DMS153 treated with DMSO at 0.1 percent for 48 hours (cell line): ENCODE measurements around the gene BCAN.
"Not testable (repeated sequence)": the region's sequence is repeated elsewhere in the genome, so short reads cannot be mapped to it uniquely, and the experiment has no call there.

Source experiments
- DNase-seq: peaks from one replicate; lab custom pipeline; 2025; ENCODE audit not compliant: unreplicated experiment; lab: John Stamatoyannopoulos, UW

BCAN gene, protein sequence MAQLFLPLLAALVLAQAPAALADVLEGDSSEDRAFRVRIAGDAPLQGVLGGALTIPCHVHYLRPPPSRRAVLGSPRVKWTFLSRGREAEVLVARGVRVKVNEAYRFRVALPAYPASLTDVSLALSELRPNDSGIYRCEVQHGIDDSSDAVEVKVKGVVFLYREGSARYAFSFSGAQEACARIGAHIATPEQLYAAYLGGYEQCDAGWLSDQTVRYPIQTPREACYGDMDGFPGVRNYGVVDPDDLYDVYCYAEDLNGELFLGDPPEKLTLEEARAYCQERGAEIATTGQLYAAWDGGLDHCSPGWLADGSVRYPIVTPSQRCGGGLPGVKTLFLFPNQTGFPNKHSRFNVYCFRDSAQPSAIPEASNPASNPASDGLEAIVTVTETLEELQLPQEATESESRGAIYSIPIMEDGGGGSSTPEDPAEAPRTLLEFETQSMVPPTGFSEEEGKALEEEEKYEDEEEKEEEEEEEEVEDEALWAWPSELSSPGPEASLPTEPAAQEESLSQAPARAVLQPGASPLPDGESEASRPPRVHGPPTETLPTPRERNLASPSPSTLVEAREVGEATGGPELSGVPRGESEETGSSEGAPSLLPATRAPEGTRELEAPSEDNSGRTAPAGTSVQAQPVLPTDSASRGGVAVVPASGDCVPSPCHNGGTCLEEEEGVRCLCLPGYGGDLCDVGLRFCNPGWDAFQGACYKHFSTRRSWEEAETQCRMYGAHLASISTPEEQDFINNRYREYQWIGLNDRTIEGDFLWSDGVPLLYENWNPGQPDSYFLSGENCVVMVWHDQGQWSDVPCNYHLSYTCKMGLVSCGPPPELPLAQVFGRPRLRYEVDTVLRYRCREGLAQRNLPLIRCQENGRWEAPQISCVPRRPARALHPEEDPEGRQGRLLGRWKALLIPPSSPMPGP

DNA sequence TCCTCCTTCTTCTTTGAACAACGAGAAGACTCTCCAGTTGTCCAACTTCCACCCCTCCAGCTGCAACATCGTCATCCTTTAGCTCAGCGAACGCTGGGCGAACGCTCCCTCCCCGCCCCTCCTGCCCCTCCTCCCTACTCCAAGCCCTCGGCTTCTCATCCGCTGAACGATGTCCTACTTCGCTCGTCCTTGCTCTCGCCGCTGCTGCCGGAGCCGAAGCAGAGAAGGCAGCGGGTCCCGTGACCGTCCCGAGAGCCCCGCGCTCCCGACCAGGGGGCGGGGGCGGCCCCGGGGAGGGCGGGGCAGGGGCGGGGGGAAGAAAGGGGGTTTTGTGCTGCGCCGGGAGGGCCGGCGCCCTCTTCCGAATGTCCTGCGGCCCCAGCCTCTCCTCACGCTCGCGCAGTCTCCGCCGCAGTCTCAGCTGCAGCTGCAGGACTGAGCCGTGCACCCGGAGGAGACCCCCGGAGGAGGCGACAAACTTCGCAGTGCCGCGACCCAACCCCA is at the start of gene BCAN:
Gene BCAN (plus strand): TSS at position 357 of the 504 bp plus-strand sequence. CDS start 3,938 bp downstream, outside the sequence.
- no peak for DNase-seq

GRCh38 chr1:156592158-156592909 is 49.6 kb upstream of the BCAN start:
- DNase-seq = no peak

DNA sequence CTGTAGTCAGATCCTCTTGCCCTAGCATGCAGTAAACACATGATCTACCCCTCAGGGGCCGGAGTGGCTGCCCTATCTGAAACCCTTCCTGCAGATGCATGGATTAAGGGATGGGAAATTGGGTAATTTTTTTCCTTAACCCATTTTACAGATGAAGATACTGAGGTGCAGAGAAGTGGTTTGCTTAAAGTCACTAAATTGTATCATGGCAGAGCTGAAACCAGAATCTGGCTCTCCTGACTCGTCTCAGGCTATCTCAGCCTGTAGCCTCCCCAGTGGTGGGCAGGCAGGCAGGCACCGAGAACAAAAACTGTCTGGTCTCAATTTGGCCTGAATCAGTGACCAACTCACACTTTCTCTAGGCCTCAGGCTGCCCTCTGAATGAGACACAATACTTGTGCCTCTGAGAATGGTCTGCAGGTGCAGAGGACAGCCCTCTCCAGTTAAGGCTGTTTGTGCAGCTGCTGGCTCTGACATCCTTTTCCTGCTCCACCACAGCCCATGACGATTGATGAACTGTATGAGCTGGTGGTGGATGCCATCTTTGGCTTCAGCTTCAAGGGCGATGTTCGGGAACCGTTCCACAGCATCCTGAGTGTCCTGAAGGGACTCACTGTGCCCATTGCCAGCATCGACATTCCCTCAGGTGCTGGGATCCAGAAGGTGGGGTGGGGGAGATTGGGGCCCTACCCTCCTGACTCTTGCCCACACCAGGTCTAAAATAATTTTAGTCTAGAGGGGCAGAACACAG is 48.8 kb upstream of the BCAN start:
- DNase-seq = no peak

GRCh38 chr1:156593661-156593989 is 48.3 kb upstream of the BCAN start:
- no peak for DNase-seq

- no peak for DNase-seq
These were observed 47.7 kb upstream of the BCAN start for GRCh38 chr1:156594190-156594589.

DNA sequence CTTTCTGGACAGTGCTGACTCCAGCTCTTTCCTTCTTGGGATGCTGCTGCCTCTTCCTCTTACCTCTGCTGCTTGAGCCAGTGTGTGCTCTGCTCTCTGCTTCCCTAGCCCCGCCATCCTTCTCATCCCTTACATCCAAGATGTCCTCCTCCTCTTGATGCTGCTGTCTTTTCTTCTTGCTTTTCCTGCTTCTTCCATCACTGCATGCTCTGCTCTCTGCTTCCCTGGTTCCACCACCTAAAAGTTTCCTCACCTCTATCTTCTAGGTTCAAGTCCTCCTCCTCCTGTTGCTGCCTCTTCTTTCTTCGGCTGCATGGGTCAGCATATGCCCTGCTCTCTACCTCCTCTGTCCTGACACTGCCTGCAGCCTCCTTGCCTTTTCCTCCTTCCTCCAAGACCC is 46.9 kb upstream of the BCAN start:
- DNase-seq = no peak

DNA sequence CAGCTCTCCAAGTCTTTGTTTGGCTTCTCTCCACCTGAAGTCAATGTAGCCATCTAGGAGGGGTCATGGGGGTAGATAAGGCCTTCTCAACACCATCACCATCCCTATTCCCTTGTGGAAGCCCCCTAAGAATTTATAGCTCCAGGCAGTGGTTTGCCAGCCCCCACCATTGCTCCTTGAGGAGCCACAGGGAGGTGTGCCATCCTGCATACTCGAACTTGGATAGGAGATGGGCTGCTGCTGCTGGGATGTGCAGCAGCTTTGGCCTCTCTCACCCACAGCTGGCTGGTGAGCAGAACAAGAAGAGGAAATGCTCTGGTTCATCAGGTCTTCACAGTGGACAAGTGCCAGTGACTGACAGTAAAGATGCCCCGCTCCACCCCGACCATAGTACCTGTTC is 45.5 kb upstream of the BCAN start:
- DNase-seq = no peak

- no peak for DNase-seq
These were observed 43.8 kb upstream of the BCAN start for GRCh38 chr1:156598125-156598524.

DNA sequence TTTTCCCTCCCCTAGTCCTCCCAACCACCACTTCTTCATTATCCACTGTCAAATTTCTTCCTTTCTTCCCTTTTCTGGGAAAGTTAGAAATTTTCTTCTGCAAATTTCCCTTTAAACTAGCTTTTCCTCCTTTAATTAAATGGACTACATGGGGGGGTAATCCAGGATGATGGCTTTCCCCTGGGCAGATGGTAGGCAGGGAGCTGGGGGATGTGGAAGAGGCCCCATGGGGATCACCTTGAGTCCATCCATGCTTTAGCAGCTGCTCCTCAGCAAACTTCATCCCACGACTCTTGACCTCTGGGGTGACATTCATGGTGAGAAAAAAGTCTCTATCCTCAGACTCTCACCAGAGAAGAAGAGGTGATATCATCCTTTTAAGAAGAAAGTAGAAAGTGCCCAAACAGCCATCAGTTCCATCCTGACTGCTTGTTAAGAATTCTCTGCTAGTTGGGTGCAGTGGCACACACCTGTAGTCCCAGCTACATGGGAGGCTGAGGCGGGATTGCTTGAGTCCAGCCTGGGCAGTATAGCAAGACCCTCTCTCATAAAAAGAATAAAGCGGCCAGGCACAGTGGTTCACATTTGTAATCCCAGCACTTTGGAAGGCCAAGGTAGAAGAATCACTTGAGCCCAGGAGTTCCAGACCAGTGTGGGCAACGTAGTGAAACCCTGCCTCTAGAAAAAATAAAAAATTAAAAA is 43.0 kb upstream of the BCAN start:
- DNase-seq = no peak

GRCh38 chr1:156599811-156600210 is 42.1 kb upstream of the BCAN start:
- DNase-seq = no peak

GRCh38 chr1:156600733-156601121 is 41.2 kb upstream of the BCAN start:
- DNase-seq = no peak

DNA sequence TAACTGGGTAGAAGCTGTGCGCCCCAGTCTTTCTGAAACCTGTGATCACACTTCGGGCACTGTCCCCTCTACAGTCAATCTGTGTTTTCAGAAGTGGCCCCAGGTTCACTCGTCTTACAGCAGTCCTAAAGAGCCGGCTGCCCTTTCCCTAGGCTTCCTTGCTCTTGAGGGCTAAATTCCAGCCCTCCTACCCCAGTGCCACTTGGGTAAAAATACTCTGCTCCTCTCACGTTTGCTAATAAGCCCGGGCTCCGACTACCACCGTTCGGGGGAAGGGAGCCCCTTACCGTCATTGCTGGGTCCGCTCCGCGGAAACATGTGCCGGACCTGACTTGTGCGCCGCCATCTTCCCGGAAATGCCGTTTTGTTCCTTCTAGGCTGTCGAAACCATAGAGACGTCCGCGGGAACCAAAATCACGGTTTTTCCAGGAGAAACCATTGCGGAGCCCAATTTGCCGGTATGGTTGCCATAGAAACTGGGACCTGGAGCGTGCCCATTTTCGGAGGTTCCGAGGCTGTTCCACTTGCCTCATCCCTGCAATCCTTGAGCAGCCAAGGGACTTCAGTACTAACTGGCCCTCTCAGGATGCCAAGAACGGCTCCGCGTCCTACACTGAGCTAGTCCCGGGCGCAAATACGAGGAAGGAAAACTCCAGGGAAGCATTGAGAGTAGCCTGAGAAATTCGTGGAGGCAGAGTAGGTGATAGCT is 40.6 kb upstream of the BCAN start, which contains the start of gene GPATCH4:
Gene GPATCH4 (minus strand): TSS at position 358 of the 709 bp plus-strand sequence.
- DNase-seq = peak; percentile 89

DNA sequence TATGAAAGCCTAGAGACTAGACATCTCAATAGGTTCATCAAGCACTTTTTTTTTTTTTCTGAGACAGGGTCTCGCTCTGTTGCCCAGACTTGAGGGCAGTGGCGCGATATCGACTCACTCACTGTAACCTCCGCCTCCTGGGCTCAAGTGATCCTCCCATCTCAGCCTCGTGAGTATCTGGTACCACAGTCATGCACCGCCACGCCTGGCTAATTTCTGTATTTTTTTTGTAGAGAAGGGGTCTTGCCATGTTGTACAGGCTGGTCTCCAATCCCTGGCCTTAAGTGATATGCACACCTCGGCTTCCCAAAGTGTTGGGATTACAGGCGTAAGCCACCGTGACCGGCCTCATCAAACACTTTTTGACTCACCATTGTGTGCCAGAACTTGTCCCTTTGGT is 40.0 kb upstream of the BCAN start:
- no peak for DNase-seq

GRCh38 chr1:156602557-156602993 is 39.3 kb upstream of the BCAN start:
- no peak for DNase-seq

GRCh38 chr1:156607344-156607743 is 34.6 kb upstream of the BCAN start:
- DNase-seq = not testable (repeated sequence)

- DNase-seq = peak; percentile 92
These were observed 33.8 kb upstream of the BCAN start for GRCh38 chr1:156608036-156608674.

DNA sequence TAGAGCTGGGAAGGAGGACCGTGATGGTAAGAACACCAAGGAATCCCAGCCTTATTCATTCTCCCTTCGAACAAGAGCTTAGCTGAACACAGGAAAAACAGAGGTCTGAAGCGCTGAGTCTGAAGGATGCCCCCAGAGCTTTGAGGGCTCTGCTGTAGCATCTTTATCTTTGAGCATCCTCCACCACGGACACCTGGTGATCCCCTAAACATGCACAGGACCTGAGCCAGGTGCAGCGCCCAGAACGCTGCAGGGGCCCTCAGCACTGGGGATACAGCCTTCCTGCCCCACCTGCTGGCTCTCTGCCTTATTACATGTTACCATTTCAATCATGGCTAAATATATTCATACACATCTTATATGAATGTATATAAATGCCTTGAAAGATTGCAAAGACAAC is 32.9 kb upstream of the BCAN start:
- peak; percentile 66 for DNase-seq

- DNase-seq = not testable (repeated sequence)
These were observed 31.8 kb upstream of the BCAN start for GRCh38 chr1:156610072-156610471.

DNA sequence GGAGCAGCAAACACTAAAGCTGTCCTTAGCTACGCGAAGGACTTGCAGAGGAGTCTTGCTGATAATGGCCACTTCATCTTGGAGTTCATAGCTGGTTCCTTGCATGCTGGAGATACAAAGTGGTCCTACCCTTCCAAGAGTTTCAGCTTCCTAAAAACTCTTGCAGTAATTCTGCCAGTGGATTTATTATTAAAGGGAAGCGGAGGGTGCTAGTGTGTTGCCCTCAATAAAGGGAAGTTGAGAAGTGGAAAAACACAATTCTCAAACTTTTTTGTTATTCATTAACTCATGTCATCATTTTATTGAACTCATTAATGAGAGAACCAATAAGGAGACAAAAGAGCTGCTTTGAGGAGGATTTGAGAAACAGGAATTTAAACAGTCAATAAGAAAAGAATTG is 29.3 kb upstream of the BCAN start:
- DNase-seq = no peak
